ENCODE results near the gene MAP2K5. TPM values are rescaled to one million over a fixed set of nuclear protein-coding genes. Genes with fewer than 3 reads are reported as not detected.

The MAP2K5 gene
- total and polyA plus RNA-seq, 10 of the 15 experiments (the other 5 are each of a cell fraction or from before 2014, with no cell fraction given) = 1.3 to 19.4 (median 9.6) TPM

- TF ChIP-seq HSF1 (IDR thresholded peaks at IDR 0.05; ENCODE audit: low read depth, low read length) = no peak
- TF ChIP-seq IRF4 (IDR thresholded peaks at IDR 0.05; ENCODE audit: low read depth, low read length) = no peak
- TF ChIP-seq ZNF207 (IDR thresholded peaks at IDR 0.05; ENCODE audit: borderline replicate concordance) = no peak
- TF ChIP-seq ZNF592 (IDR thresholded peaks at IDR 0.05) = no peak
- TF ChIP-seq NFYA (IDR thresholded peaks at IDR 0.05; ENCODE audit: borderline replicate concordance, low read depth, low read length) = no peak
- no peak for TF ChIP-seq NR2C1 (IDR thresholded peaks at IDR 0.05)
- TF ChIP-seq, protein P1, sequence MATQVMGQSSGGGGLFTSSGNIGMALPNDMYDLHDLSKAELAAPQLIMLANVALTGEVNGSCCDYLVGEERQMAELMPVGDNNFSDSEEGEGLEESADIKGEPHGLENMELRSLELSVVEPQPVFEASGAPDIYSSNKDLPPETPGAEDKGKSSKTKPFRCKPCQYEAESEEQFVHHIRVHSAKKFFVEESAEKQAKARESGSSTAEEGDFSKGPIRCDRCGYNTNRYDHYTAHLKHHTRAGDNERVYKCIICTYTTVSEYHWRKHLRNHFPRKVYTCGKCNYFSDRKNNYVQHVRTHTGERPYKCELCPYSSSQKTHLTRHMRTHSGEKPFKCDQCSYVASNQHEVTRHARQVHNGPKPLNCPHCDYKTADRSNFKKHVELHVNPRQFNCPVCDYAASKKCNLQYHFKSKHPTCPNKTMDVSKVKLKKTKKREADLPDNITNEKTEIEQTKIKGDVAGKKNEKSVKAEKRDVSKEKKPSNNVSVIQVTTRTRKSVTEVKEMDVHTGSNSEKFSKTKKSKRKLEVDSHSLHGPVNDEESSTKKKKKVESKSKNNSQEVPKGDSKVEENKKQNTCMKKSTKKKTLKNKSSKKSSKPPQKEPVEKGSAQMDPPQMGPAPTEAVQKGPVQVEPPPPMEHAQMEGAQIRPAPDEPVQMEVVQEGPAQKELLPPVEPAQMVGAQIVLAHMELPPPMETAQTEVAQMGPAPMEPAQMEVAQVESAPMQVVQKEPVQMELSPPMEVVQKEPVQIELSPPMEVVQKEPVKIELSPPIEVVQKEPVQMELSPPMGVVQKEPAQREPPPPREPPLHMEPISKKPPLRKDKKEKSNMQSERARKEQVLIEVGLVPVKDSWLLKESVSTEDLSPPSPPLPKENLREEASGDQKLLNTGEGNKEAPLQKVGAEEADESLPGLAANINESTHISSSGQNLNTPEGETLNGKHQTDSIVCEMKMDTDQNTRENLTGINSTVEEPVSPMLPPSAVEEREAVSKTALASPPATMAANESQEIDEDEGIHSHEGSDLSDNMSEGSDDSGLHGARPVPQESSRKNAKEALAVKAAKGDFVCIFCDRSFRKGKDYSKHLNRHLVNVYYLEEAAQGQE (IDR thresholded peaks at IDR 0.05; ENCODE audit: low read depth, low read length) = no peak
- TF ChIP-seq KAT2A (conservative IDR thresholded peaks at IDR 0.05; ENCODE audit: control insufficient read depth, low read depth, low read length) = no peak
These were observed 197.9 kb downstream of the MAP2K5 start (continued) for GRCh38 chr15:67740405-67740804.

All from GM12878 (cell line).